GM12878 (cell line): Measurements from ENCODE around the gene KIAA2012. TPM values are rescaled to one million over a fixed set of nuclear protein-coding genes. Genes with fewer than 3 reads are reported as not detected.

Source experiments
- ATAC-seq: fragments of 200-7000 bp; cut with Tn5 transposase; 3 replicates; pipeline ENCODE4 v1.9.1; 2020; ENCODE audit warnings: mild to moderate bottlenecking, moderate library complexity
- BruUV-seq: library from RNA; stranded (reverse); fragments of 400-500 nt; replicated peaks from 2 replicates; lab custom pipeline; 2021; lab: Mats Ljungman, UMichigan
- CTCF ChIA-PET: fragments of 300-600 bp; sonication (Branson Sonifier 250); formaldehyde crosslinking; extraction: SDS; loops from one replicate; lab custom pipeline; 2021; ENCODE audit warnings: inconsistent platforms; lab: Yijun Ruan, JAX
- POLR2A ChIA-PET: fragments of 350-600 bp; formaldehyde crosslinking; extraction: SDS; loops from one replicate; lab custom pipeline; 2021; ENCODE audit warnings: inconsistent platforms; lab: Charles Lee
- RAD21 ChIA-PET: fragments of 300-600 bp; sonication (Branson Sonifier 250); formaldehyde crosslinking; loops from one replicate; lab custom pipeline; 2023; ENCODE audit warnings: antibody characterized with exemption; ENCODE audit not compliant: unreplicated experiment; lab: Charles Lee
- SMC1A ChIA-PET: fragments of 300-600 bp; sonication (Branson Sonifier 250); formaldehyde crosslinking; loops from one replicate; lab custom pipeline; 2023; ENCODE audit not compliant: unreplicated experiment, uncharacterized antibody; lab: Charles Lee
- DNase-seq: peaks from one replicate; pipeline ENCODE4 v3.0.0-alpha.2; 2011; ENCODE audit warnings: low read depth, low spot score
- FAIRE-seq: peaks from 3 replicates; lab custom pipeline; 2011; peaks lifted over from hg19 to GRCh38; lab: Jason Lieb, UNC
- H2AFZ ChIP-seq: 2 replicates; pipeline ENCODE4 v1.6.0; 2011; ENCODE audit warnings: low read depth, low read length, control low read depth; ENCODE audit not compliant: control insufficient read depth
- H3K27ac ChIP-seq: 2 replicates; pipeline ENCODE4 v1.5.1; 2011; ENCODE audit warnings: control low read depth; ENCODE audit not compliant: control insufficient read depth, insufficient read depth
- H3K27me3 ChIP-seq, 2 experiments: replicated peaks in 1 of 2; 2 replicates each; pipeline versions ENCODE4 v1.6.0 to v1.6.1; 2011; ENCODE audit warnings: low read length in 1 of 2; ENCODE audit not compliant: control insufficient read depth in 2 of 2, insufficient read depth in 2 of 2
- H3K36me3 ChIP-seq, 2 experiments: 2 replicates each; pipeline ENCODE4 v1.5.1; 2011; ENCODE audit warnings: low read length in 1 of 2; ENCODE audit not compliant: control insufficient read depth in 2 of 2, insufficient read depth in 2 of 2
- H3K4me1 ChIP-seq: 2 replicates; pipeline ENCODE4 v1.6.1; 2011; ENCODE audit warnings: mild to moderate bottlenecking, low read length, moderate library complexity, mixed read lengths; ENCODE audit not compliant: control insufficient read depth, insufficient read depth
- H3K4me2 ChIP-seq: 2 replicates; pipeline ENCODE4 v1.6.0; 2011; ENCODE audit warnings: control low read depth; ENCODE audit not compliant: control insufficient read depth, insufficient read depth
- H3K4me3 ChIP-seq: fragments of 200-600 bp; sonication (generic); 2 replicates; pipeline ENCODE4 v1.5.1; 2016
- H3K79me2 ChIP-seq: 2 replicates; pipeline ENCODE4 v1.6.0; 2011; ENCODE audit warnings: low read length; ENCODE audit not compliant: control insufficient read depth, insufficient read depth
- H3K9ac ChIP-seq: 2 replicates; pipeline ENCODE4 v1.8.0; 2011; ENCODE audit warnings: low read length, control low read depth, mixed read lengths; ENCODE audit not compliant: control insufficient read depth, insufficient read depth
- H3K9me3 ChIP-seq: replicated peaks from 3 replicates; pipeline ENCODE4 v1.5.1; 2011; ENCODE audit warnings: mild to moderate bottlenecking, low read length; ENCODE audit not compliant: control insufficient read depth, insufficient read depth
- H4K20me1 ChIP-seq: 2 replicates; pipeline ENCODE4 v1.6.0; 2011; ENCODE audit not compliant: control insufficient read depth, insufficient read depth
- ATF3 ChIP-seq: IDR thresholded peaks from 2 replicates; pipeline ENCODE4 v1.6.1; 2011; ENCODE audit warnings: low read depth, mild to moderate bottlenecking, low read length, moderate library complexity, borderline replicate concordance; ENCODE audit errors: extremely low read depth
- CREB1 ChIP-seq: IDR thresholded peaks from 2 replicates; pipeline ENCODE4 v1.6.1; 2012; ENCODE audit warnings: low read depth, mild to moderate bottlenecking, inconsistent platforms
- NR2C2 ChIP-seq: IDR thresholded peaks from 2 replicates; pipeline ENCODE4 v1.6.1; 2011; ENCODE audit warnings: borderline replicate concordance, low read depth; ENCODE audit not compliant: control insufficient read depth, insufficient read length
- PAX8 ChIP-seq: fragments of 450-650 bp; IDR thresholded peaks from 2 replicates; pipeline ENCODE4 v1.6.1; 2017; ENCODE audit warnings: mild to moderate bottlenecking, moderate library complexity
- SREBF2 ChIP-seq: IDR thresholded peaks from 2 replicates; pipeline ENCODE4 v1.6.1; 2012; ENCODE audit warnings: mild to moderate bottlenecking, low read length
- TCF7 ChIP-seq: IDR thresholded peaks from 2 replicates; pipeline ENCODE4 v1.6.1; 2014; ENCODE audit warnings: antibody characterized with exemption, borderline replicate concordance
- USF1 ChIP-seq: IDR thresholded peaks from 2 replicates; pipeline ENCODE4 v1.6.1; 2011; ENCODE audit warnings: borderline replicate concordance, low read depth, mild to moderate bottlenecking, moderate library complexity, mixed read lengths, low read length; ENCODE audit not compliant: insufficient read depth; ENCODE audit errors: extremely low read length
- WGBS: methylation state at CpG from one replicate; pipeline ENCODE4 v1.1.6; 2016; ENCODE audit warnings: low lambda C conversion rate; ENCODE audit not compliant: insufficient replicate concordance, insufficient coverage; ENCODE audit errors: missing lambda C conversion rate; 5-methylcytosine and 5-hydroxymethylcytosine counted together
- in situ Hi-C: fragments of 300-500 bp; cut with MboI; formaldehyde crosslinking; loops from 9 replicates; pipeline ENCODE4 v1.14.3; 2018; ENCODE audit warnings: mixed read lengths
- intact Hi-C: fragments of 100-400 bp; cut with micrococcal nuclease; formaldehyde crosslinking; loops from one replicate; pipeline ENCODE4 v1.14.2; 2022; ENCODE audit not compliant: unreplicated experiment
- polyA plus RNA-seq, 11 experiments: library from polyadenylated mRNA; depleted of rRNA in 4 of 11; unstranded in 6 of 11; stranded (reverse) in 5 of 11; fragments of >200 nt; fragmentation: Nextera tagmentation in 4 of 11; fragmentation: Illumina TruSeq in 1 of 11; extraction: Ambion mirVana in 4 of 11; extraction: Trizol in 1 of 11; gene quantifications; 1 replicate in 1 of 11; 2 replicates in 10 of 11; pipeline versions ENCODE4 v1.2.1 to v1.2.3, GENCODE V29; 2011 to 2016; ENCODE audit warnings: inconsistent platforms in 2 of 11, missing spikeins in 2 of 11, low read depth in 1 of 11
- total RNA-seq, 4 experiments: library from RNA; depleted of rRNA in 3 of 4; stranded (reverse); fragments of >200 nt in 3 of 4; fragmentation: Illumina TruSeq in 1 of 4; extraction: Trizol in 1 of 4; gene quantifications; 2 replicates each; pipeline versions ENCODE4 v1.2.1 to v1.2.3, GENCODE V29; 2013 to 2021
- TF ChIP-seq, protein P1 (sequence below): fragments of 450-650 bp; IDR thresholded peaks from 2 replicates; pipeline ENCODE4 v1.6.1; 2017; ENCODE audit warnings: mild to moderate bottlenecking, low read depth, inconsistent platforms; ENCODE audit not compliant: poor library complexity, severe bottlenecking
- TF ChIP-seq, protein P2 (sequence below): IDR thresholded peaks from 2 replicates; pipeline ENCODE4 v1.6.1; 2012; ENCODE audit warnings: mild to moderate bottlenecking, low read depth, low read length
- TF ChIP-seq, protein P3 (sequence below), 3 experiments: IDR thresholded peaks in 2 of 3; conservative IDR thresholded peaks in 1 of 3; 2 replicates each; pipeline ENCODE4 v1.5.1; 2011; ENCODE audit warnings: low read depth in 3 of 3, low read length in 3 of 3, mild to moderate bottlenecking in 3 of 3, control low read depth in 2 of 3, moderate library complexity in 2 of 3, inconsistent platforms in 1 of 3, mixed read lengths in 1 of 3; ENCODE audit not compliant: control insufficient read depth in 2 of 3, insufficient read depth in 1 of 3; ENCODE audit errors: extremely low read depth in 1 of 3

KIAA2012 gene
- total and polyA plus RNA-seq, 10 of the 15 experiments (the other 5 are each of a cell fraction or from before 2014, with no cell fraction given), result 0.03 TPM; not detected in 9

GRCh38 chr2:202099515-202099914 lies 26.5 kb downstream of the KIAA2012 start:
- no peaks in the 10 kb centered on the region for H3K79me2 ChIP-seq
- H3K27me3 ChIP-seq, result no peaks in the 10 kb centered on the region
- H3K4me2 ChIP-seq, result no peak overlapping the region
- H3K9me3 ChIP-seq, result no peaks in the 10 kb centered on the region
- in situ Hi-C loops (no loop called here), intact Hi-C loops (no loop called here)
- no peak for ATAC-seq
- H3K27ac ChIP-seq, result no peak overlapping the region
- no peak overlapping the region for H3K9ac ChIP-seq
- ChIA-PET POLR2A (no interaction called here), CTCF (interaction anchor here (0.9 to 2.1 kb wide), 3 partner anchors 14 to 79 kb away, joined by 3 to 5 read pairs (median 3); no protein-coding TSS in a partner anchor), RAD21 (interaction anchor here (0.9 kb wide), 1 partner anchor 136 kb away, joined by 3 read pairs; no protein-coding TSS in a partner anchor), SMC1A (interaction anchor here (0.8 to 1.3 kb wide), 2 partner anchors 18 to 239 kb away, joined by 3 read pairs; no protein-coding TSS in a partner anchor)
- TF ChIP-seq, protein P1, sequence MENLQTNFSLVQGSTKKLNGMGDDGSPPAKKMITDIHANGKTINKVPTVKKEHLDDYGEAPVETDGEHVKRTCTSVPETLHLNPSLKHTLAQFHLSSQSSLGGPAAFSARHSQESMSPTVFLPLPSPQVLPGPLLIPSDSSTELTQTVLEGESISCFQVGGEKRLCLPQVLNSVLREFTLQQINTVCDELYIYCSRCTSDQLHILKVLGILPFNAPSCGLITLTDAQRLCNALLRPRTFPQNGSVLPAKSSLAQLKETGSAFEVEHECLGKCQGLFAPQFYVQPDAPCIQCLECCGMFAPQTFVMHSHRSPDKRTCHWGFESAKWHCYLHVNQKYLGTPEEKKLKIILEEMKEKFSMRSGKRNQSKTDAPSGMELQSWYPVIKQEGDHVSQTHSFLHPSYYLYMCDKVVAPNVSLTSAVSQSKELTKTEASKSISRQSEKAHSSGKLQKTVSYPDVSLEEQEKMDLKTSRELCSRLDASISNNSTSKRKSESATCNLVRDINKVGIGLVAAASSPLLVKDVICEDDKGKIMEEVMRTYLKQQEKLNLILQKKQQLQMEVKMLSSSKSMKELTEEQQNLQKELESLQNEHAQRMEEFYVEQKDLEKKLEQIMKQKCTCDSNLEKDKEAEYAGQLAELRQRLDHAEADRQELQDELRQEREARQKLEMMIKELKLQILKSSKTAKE, result no peak
- TF ChIP-seq CREB1, result no peak
- TF ChIP-seq TCF7, result no peak
- TF ChIP-seq PAX8, result no peak
- TF ChIP-seq NR2C2, result no peak
- TF ChIP-seq, protein P2, sequence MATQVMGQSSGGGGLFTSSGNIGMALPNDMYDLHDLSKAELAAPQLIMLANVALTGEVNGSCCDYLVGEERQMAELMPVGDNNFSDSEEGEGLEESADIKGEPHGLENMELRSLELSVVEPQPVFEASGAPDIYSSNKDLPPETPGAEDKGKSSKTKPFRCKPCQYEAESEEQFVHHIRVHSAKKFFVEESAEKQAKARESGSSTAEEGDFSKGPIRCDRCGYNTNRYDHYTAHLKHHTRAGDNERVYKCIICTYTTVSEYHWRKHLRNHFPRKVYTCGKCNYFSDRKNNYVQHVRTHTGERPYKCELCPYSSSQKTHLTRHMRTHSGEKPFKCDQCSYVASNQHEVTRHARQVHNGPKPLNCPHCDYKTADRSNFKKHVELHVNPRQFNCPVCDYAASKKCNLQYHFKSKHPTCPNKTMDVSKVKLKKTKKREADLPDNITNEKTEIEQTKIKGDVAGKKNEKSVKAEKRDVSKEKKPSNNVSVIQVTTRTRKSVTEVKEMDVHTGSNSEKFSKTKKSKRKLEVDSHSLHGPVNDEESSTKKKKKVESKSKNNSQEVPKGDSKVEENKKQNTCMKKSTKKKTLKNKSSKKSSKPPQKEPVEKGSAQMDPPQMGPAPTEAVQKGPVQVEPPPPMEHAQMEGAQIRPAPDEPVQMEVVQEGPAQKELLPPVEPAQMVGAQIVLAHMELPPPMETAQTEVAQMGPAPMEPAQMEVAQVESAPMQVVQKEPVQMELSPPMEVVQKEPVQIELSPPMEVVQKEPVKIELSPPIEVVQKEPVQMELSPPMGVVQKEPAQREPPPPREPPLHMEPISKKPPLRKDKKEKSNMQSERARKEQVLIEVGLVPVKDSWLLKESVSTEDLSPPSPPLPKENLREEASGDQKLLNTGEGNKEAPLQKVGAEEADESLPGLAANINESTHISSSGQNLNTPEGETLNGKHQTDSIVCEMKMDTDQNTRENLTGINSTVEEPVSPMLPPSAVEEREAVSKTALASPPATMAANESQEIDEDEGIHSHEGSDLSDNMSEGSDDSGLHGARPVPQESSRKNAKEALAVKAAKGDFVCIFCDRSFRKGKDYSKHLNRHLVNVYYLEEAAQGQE, result no peak
- TF ChIP-seq SREBF2, result no peak
- no peak for TF ChIP-seq USF1
- TF ChIP-seq ATF3, result no peak
- TF ChIP-seq, protein P3, sequence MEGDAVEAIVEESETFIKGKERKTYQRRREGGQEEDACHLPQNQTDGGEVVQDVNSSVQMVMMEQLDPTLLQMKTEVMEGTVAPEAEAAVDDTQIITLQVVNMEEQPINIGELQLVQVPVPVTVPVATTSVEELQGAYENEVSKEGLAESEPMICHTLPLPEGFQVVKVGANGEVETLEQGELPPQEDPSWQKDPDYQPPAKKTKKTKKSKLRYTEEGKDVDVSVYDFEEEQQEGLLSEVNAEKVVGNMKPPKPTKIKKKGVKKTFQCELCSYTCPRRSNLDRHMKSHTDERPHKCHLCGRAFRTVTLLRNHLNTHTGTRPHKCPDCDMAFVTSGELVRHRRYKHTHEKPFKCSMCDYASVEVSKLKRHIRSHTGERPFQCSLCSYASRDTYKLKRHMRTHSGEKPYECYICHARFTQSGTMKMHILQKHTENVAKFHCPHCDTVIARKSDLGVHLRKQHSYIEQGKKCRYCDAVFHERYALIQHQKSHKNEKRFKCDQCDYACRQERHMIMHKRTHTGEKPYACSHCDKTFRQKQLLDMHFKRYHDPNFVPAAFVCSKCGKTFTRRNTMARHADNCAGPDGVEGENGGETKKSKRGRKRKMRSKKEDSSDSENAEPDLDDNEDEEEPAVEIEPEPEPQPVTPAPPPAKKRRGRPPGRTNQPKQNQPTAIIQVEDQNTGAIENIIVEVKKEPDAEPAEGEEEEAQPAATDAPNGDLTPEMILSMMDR (IDR thresholded peaks at IDR 0.05 in 2 of 3, conservative IDR thresholded peaks at IDR 0.05 in 1 of 3; ENCODE audit: control insufficient read depth in 2 of 3, extremely low read depth in 1 of 3, insufficient read depth in 1 of 3, low read depth in 3 of 3, low read length in 3 of 3), result no peak
- no peak for DNase-seq
- H3K36me3 ChIP-seq, result no peaks in the 10 kb centered on the region
- no peak overlapping the region for H2AFZ ChIP-seq
- no peak overlapping the region for H3K4me3 ChIP-seq
- H3K4me1 ChIP-seq, result no peaks in the 10 kb centered on the region
- no peak for FAIRE-seq
- no TSS peak for BruUV-seq
- no peaks in the 10 kb centered on the region for H4K20me1 ChIP-seq
- WGBS, result 64% methylated on average over 7 of the region's 7 CpGs
